ENCODE data around the gene IFT27.

GRCh38 chr22:36730176-36730858, 45.6 kb downstream of the IFT27 start:
- TF ChIP-seq CTCF (IDR thresholded peaks at IDR 0.05; ENCODE audit: low read depth, low read length) (no peak), POLR2A (IDR thresholded peaks at IDR 0.05; ENCODE audit: extremely low read depth, insufficient read length) (no peak)
